GM12878 (cell line): ENCODE data around the gene LRTM1. TPM values are rescaled to one million over a fixed set of nuclear protein-coding genes. Genes with fewer than 3 reads are reported as not detected.

ENCODE experiments used
- ATAC-seq: fragments of 200-7000 bp; cut with Tn5 transposase; 3 replicates; pipeline ENCODE4 v1.9.1; 2020; ENCODE audit warnings: mild to moderate bottlenecking, moderate library complexity
- BruUV-seq: library from RNA; stranded (reverse); fragments of 400-500 nt; replicated peaks from 2 replicates; lab custom pipeline; 2021; lab: Mats Ljungman, UMichigan
- CTCF ChIA-PET: fragments of 300-600 bp; sonication (Branson Sonifier 250); formaldehyde crosslinking; extraction: SDS; loops from one replicate; lab custom pipeline; 2021; ENCODE audit warnings: inconsistent platforms; lab: Yijun Ruan, JAX
- POLR2A ChIA-PET: fragments of 350-600 bp; formaldehyde crosslinking; extraction: SDS; loops from one replicate; lab custom pipeline; 2021; ENCODE audit warnings: inconsistent platforms; lab: Charles Lee
- RAD21 ChIA-PET: fragments of 300-600 bp; sonication (Branson Sonifier 250); formaldehyde crosslinking; loops from one replicate; lab custom pipeline; 2023; ENCODE audit warnings: antibody characterized with exemption; ENCODE audit not compliant: unreplicated experiment; lab: Charles Lee
- SMC1A ChIA-PET: fragments of 300-600 bp; sonication (Branson Sonifier 250); formaldehyde crosslinking; loops from one replicate; lab custom pipeline; 2023; ENCODE audit not compliant: unreplicated experiment, uncharacterized antibody; lab: Charles Lee
- DNase-seq: peaks from one replicate; pipeline ENCODE4 v3.0.0-alpha.2; 2011; ENCODE audit warnings: low read depth, low spot score
- FAIRE-seq: peaks from 3 replicates; lab custom pipeline; 2011; peaks lifted over from hg19 to GRCh38; lab: Jason Lieb, UNC
- H2AFZ ChIP-seq: 2 replicates; pipeline ENCODE4 v1.6.0; 2011; ENCODE audit warnings: low read depth, low read length, control low read depth; ENCODE audit not compliant: control insufficient read depth
- H3K27ac ChIP-seq: 2 replicates; pipeline ENCODE4 v1.5.1; 2011; ENCODE audit warnings: control low read depth; ENCODE audit not compliant: control insufficient read depth, insufficient read depth
- H3K27me3 ChIP-seq, 2 experiments: replicated peaks in 1 of 2; 2 replicates each; pipeline versions ENCODE4 v1.6.0 to v1.6.1; 2011; ENCODE audit warnings: low read length in 1 of 2; ENCODE audit not compliant: control insufficient read depth in 2 of 2, insufficient read depth in 2 of 2
- H3K36me3 ChIP-seq, 2 experiments: 2 replicates each; pipeline ENCODE4 v1.5.1; 2011; ENCODE audit warnings: low read length in 1 of 2; ENCODE audit not compliant: control insufficient read depth in 2 of 2, insufficient read depth in 2 of 2
- H3K4me1 ChIP-seq: 2 replicates; pipeline ENCODE4 v1.6.1; 2011; ENCODE audit warnings: mild to moderate bottlenecking, low read length, moderate library complexity, mixed read lengths; ENCODE audit not compliant: control insufficient read depth, insufficient read depth
- H3K4me2 ChIP-seq: 2 replicates; pipeline ENCODE4 v1.6.0; 2011; ENCODE audit warnings: control low read depth; ENCODE audit not compliant: control insufficient read depth, insufficient read depth
- H3K4me3 ChIP-seq: fragments of 200-600 bp; sonication (generic); 2 replicates; pipeline ENCODE4 v1.5.1; 2016
- H3K79me2 ChIP-seq: 2 replicates; pipeline ENCODE4 v1.6.0; 2011; ENCODE audit warnings: low read length; ENCODE audit not compliant: control insufficient read depth, insufficient read depth
- H3K9ac ChIP-seq: 2 replicates; pipeline ENCODE4 v1.8.0; 2011; ENCODE audit warnings: low read length, control low read depth, mixed read lengths; ENCODE audit not compliant: control insufficient read depth, insufficient read depth
- H3K9me3 ChIP-seq: replicated peaks from 3 replicates; pipeline ENCODE4 v1.5.1; 2011; ENCODE audit warnings: mild to moderate bottlenecking, low read length; ENCODE audit not compliant: control insufficient read depth, insufficient read depth
- H4K20me1 ChIP-seq: 2 replicates; pipeline ENCODE4 v1.6.0; 2011; ENCODE audit not compliant: control insufficient read depth, insufficient read depth
- BMI1 ChIP-seq: fragments of 450-650 bp; IDR thresholded peaks from 2 replicates; pipeline ENCODE4 v1.6.1; 2016; ENCODE audit warnings: mild to moderate bottlenecking, moderate library complexity, borderline replicate concordance
- E4F1 ChIP-seq: fragments of 450-650 bp; IDR thresholded peaks from 2 replicates; pipeline ENCODE4 v1.6.1; 2018; ENCODE audit warnings: borderline replicate concordance, mild to moderate bottlenecking; ENCODE audit not compliant: partially characterized antibody
- ETV6 ChIP-seq, 2 experiments: fragments of 450-650 bp in 1 of 2; IDR thresholded peaks in 1 of 2; conservative IDR thresholded peaks in 1 of 2; 2 replicates each; pipeline ENCODE4 v1.6.1; 2014; ENCODE audit warnings: antibody characterized with exemption in 1 of 2, borderline replicate concordance in 1 of 2, low read depth in 1 of 2, mild to moderate bottlenecking in 1 of 2, moderate library complexity in 1 of 2
- JUNB ChIP-seq: IDR thresholded peaks from 2 replicates; pipeline ENCODE4 v1.6.1; 2016; ENCODE audit warnings: antibody characterized with exemption, mild to moderate bottlenecking
- NFYA ChIP-seq: IDR thresholded peaks from 2 replicates; pipeline ENCODE4 v1.6.1; 2011; ENCODE audit warnings: low read depth, mild to moderate bottlenecking, low read length, improper control_type of control experiment, borderline replicate concordance
- POLR2A ChIP-seq: IDR thresholded peaks from 2 replicates; pipeline ENCODE4 v1.6.1; 2011; ENCODE audit warnings: low read depth, mild to moderate bottlenecking, low read length
- ZBTB4 ChIP-seq: fragments of 450-650 bp; formaldehyde crosslinking; IDR thresholded peaks from 2 replicates; pipeline ENCODE4 v1.4.0; 2022; ENCODE audit warnings: mild to moderate bottlenecking, moderate library complexity
- WGBS: methylation state at CpG from one replicate; pipeline ENCODE4 v1.1.6; 2016; ENCODE audit warnings: low lambda C conversion rate; ENCODE audit not compliant: insufficient replicate concordance, insufficient coverage; ENCODE audit errors: missing lambda C conversion rate; 5-methylcytosine and 5-hydroxymethylcytosine counted together
- in situ Hi-C: fragments of 300-500 bp; cut with MboI; formaldehyde crosslinking; loops from 9 replicates; pipeline ENCODE4 v1.14.3; 2018; ENCODE audit warnings: mixed read lengths
- intact Hi-C: fragments of 100-400 bp; cut with micrococcal nuclease; formaldehyde crosslinking; loops from one replicate; pipeline ENCODE4 v1.14.2; 2022; ENCODE audit not compliant: unreplicated experiment
- polyA plus RNA-seq, 11 experiments: library from polyadenylated mRNA; depleted of rRNA in 4 of 11; unstranded in 6 of 11; stranded (reverse) in 5 of 11; fragments of >200 nt; fragmentation: Nextera tagmentation in 4 of 11; fragmentation: Illumina TruSeq in 1 of 11; extraction: Ambion mirVana in 4 of 11; extraction: Trizol in 1 of 11; gene quantifications; 1 replicate in 1 of 11; 2 replicates in 10 of 11; pipeline versions ENCODE4 v1.2.1 to v1.2.3, GENCODE V29; 2011 to 2016; ENCODE audit warnings: inconsistent platforms in 2 of 11, missing spikeins in 2 of 11, low read depth in 1 of 11
- total RNA-seq, 4 experiments: library from RNA; depleted of rRNA in 3 of 4; stranded (reverse); fragments of >200 nt in 3 of 4; fragmentation: Illumina TruSeq in 1 of 4; extraction: Trizol in 1 of 4; gene quantifications; 2 replicates each; pipeline versions ENCODE4 v1.2.1 to v1.2.3, GENCODE V29; 2013 to 2021

LRTM1 gene
- total and polyA plus RNA-seq, 10 of the 15 experiments (the other 5 are each of a cell fraction or from before 2014, with no cell fraction given) = 0.08 TPM; not detected in 9

- TF ChIP-seq E4F1 = no peak
- no peak for TF ChIP-seq JUNB
- no peak for TF ChIP-seq POLR2A
Measured at GRCh38 chr3:54977439-54977838, 49.6 kb upstream of the LRTM1 start (continued).

GRCh38 chr3:54970895-54971294, 43.0 kb upstream of the LRTM1 start:
- Histone ChIP-seq H3K36me3 (no peaks in the 10 kb centered on the region), H3K79me2 (no peaks in the 10 kb centered on the region), H3K4me3 (no peak overlapping the region), H3K4me1 (no peaks in the 10 kb centered on the region), H3K27ac (no peak overlapping the region), H3K9me3 (no peaks in the 10 kb centered on the region), H4K20me1 (no peaks in the 10 kb centered on the region), H2AFZ (no peak overlapping the region), H3K4me2 (no peak overlapping the region), H3K27me3 (no peaks in the 10 kb centered on the region), H3K9ac (no peak overlapping the region)
- in situ Hi-C loops (no loop called here), intact Hi-C loops (no loop called here)
- RAD21 ChIA-PET = no interaction called here
- BruUV-seq = no TSS peak
- POLR2A ChIA-PET = no interaction called here
- ATAC-seq (no peak), FAIRE-seq (no peak), DNase-seq (no peak)
- 0% methylated on average over 1 of the region's 1 CpG for WGBS
- CTCF ChIA-PET = no interaction called here
- SMC1A ChIA-PET = no interaction called here
- TF ChIP-seq ETV6 (conservative IDR thresholded peaks at IDR 0.05 in 1 of 2, IDR thresholded peaks at IDR 0.05 in 1 of 2; ENCODE audit: borderline replicate concordance in 1 of 2, low read depth in 1 of 2) (no peak), ZBTB4 (CRISPR knock-in tag) (no peak), NFYA (no peak), BMI1 (no peak)
